VCaP (cell line): ENCODE data around the gene ARNT2.

ENCODE experiments used
- H3K27ac ChIP-seq: fragments of 450-650 bp; 2 replicates; pipeline ENCODE4 v1.5.1; 2017
- CTCF ChIP-seq: fragments of 450-650 bp; conservative IDR thresholded peaks from 2 replicates; pipeline ENCODE4 v1.5.1; 2017; ENCODE audit warnings: mild to moderate bottlenecking, moderate library complexity

ARNT2 gene

GRCh38 chr15:80485370-80486164, 81.4 kb downstream of the ARNT2 start:
- TF ChIP-seq CTCF, result no peak
- H3K27ac ChIP-seq, result peak overlapping the region; percentile 3; the same call in 1 of the 2 replicates

GRCh38 chr15:80487839-80488390, 83.7 kb downstream of the ARNT2 start:
- no peak overlapping the region for H3K27ac ChIP-seq
- no peak for TF ChIP-seq CTCF

- no peak for TF ChIP-seq CTCF
- no peak overlapping the region for H3K27ac ChIP-seq
These were observed 84.9 kb downstream of the ARNT2 start for GRCh38 chr15:80489030-80489594.

GRCh38 chr15:80490431-80490990, 86.3 kb downstream of the ARNT2 start:
- no peak for TF ChIP-seq CTCF
- H3K27ac ChIP-seq, result no peak overlapping the region

- H3K27ac ChIP-seq, result no peak overlapping the region
These were observed 87.1 kb downstream of the ARNT2 start for GRCh38 chr15:80491163-80491847.

GRCh38 chr15:80492409-80492808, 88.2 kb downstream of the ARNT2 start:
- TF ChIP-seq CTCF, result no peak
- no peak overlapping the region for H3K27ac ChIP-seq

More at GRCh38 chr15:80491163-80491847, 87.1 kb downstream of the ARNT2 start:
- TF ChIP-seq CTCF, result no peak

GRCh38 chr15:80492874-80493273, 88.7 kb downstream of the ARNT2 start:
- TF ChIP-seq CTCF, result no peak
- H3K27ac ChIP-seq, result no peak overlapping the region
